ENCODE results near the gene POLA2.
"Not testable (repeated sequence)": the region's sequence is repeated elsewhere in the genome, so short reads cannot be mapped to it uniquely, and the experiment has no call there.

Gene POLA2

DNA sequence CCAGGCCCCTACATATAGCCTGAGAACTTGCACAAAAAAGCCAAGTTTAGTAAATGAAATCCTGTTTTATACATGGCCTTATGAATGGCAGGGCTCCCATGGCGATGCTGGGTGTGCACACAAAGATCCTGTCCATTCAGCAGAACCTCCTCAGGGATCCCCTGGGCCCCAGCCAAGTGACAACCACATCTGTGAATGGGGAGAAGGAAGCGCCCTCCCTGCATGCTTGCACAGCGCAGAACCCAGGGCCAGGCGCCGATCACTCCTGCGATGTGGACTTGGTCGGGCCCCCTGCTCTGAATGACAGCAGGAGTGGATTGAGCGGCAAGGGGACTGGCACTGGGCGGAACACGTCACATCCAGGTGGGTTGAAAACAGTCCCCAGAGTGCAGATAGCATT is 48.5 kb downstream of the POLA2 start:
- no peak for DNase-seq

DNA sequence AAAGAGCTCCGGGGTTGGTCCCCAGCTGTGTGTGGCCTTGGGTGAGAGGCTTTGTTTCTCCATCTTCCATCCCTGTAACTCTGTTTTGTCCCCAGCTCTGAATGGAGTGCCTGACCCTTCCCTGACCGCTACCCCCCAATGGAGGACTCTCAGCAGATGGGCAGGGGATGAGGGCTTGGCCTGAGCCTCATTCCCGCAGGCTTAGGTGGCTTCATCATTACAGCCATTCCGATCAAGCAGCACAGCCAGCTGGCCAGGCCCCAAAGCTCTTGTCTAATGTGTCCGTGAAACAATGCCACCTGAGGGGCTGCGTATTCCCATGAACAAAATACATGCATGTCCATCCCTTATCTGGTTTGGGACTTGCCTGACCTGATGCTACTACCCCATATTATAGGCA is 49.0 kb downstream of the POLA2 start:
- no peak for DNase-seq

- no peak for DNase-seq
Observed at GRCh38 chr11:65311170-65311678, 49.5 kb downstream of the POLA2 start.

DNA sequence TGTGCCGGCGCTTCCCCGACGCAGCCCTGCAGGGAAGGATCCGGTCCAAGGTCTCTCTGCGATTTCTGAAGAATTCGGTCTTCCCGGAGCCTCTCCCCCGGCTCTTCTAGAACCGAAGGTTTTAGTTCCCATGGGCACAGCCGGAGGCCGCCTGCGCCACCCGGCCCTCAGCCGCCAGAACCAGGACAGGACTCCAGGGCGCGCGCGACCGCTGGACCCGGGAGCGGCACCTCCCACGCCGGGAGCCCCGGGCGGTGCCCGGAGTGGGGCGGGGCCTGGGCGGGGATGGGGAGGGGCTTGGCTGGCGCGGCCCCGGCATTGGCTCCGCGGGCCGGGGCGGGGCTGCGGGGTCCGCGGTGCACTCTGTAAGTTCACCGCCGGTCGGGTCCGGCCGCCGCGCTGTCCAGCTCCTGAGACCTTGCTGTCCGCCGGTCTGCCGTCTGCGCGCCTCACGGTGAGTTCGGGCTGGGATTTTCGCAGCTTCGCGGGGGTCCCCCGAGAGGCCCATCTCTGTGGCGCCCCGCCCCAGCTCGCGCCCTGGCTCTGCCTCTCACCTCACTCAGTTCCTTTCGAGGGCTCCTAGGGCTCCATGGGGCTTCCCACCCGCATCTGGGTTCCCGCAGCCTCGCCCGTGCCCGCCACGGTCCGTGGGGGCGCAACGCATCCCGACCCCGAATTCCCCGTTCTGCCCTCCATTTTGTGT is 52.9 kb downstream of the POLA2 start, which contains the start of gene CDC42EP2:
CDC42EP2 (plus strand) TSS at position 366 of the 703 bp plus-strand sequence. CDS start 6,033 bp downstream, outside the sequence.
- DNase-seq: peak; percentile 92

GRCh38 chr11:65315204-65315865 is 53.6 kb downstream of the POLA2 start:
- peak; percentile 94 for DNase-seq

- no peak for DNase-seq
Observed at GRCh38 chr11:65315866-65316226, 54.1 kb downstream of the POLA2 start.

DNA sequence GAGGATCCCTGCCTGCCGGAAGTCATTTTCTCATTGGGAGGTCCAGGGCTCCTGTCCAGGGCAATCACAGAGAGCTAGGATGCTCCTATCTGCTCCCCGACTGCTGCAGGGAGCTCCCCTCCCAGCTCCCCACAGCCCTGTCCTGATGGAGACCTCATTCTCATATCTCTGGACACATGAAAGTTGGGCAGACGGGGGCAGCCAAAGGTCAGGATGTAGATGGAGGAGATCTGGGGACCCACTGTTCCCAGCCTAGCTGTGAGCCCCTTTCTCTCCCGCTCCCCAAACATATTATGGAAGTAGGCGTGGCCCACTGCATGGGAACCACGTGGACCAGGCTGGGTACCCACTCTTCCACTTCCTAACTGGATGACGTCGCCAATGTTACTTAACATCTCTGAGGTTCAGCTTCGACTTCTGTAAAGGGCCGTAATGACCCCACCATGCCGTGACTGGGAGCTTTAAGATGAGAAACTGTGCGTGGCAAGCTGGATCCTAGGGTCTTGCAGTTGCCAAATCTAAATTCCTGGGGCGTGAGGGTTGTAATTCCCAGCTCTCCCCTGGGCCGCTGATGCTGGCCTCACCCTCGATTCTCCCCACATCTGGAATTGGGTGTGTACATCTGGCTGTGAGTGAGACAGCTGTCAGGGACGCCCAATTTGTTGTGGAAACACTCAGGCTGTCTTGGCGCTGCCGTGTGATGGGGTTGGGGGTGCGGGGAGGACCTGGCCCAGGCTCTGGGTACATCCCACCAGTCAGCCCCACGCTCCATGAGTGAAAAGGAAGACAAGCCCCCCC is 54.7 kb downstream of the POLA2 start:
- peak; percentile 87 for DNase-seq

- DNase-seq: no peak
Observed at GRCh38 chr11:65317025-65317786, 55.4 kb downstream of the POLA2 start.

DNA sequence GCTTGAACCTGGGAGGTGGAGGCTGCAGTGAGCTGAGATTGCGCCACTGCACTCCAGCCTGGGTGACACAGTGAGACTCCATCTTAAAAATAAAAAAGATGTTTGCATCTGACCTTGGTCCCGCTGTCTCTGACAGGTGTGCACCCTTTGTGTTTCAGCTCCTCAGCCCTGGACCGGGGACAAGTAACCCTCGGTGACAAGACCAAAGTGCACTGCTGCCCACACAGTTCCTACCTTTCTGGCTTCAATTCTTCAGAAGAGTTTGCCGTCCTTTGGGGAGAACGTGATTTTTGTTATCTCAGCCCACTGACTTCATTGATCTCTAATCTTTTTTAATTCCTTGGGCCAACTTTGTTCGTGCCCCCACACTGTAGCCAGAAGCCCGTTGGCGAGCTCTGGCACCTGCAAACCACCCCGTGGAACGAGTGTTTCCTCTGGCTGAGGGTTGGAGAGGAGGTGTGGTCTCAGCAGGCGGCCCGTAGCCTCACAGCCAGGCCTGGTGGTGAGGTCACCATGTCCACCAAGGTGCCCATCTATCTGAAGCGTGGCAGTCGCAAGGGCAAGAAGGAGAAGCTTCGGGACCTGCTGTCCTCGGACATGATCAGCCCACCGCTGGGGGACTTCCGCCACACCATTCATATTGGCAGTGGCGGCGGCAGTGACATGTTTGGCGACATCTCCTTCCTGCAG is 58.8 kb downstream of the POLA2 start:
- DNase-seq: no peak

GRCh38 chr11:65321076-65321475 is 59.3 kb downstream of the POLA2 start:
- no peak for DNase-seq

DNA sequence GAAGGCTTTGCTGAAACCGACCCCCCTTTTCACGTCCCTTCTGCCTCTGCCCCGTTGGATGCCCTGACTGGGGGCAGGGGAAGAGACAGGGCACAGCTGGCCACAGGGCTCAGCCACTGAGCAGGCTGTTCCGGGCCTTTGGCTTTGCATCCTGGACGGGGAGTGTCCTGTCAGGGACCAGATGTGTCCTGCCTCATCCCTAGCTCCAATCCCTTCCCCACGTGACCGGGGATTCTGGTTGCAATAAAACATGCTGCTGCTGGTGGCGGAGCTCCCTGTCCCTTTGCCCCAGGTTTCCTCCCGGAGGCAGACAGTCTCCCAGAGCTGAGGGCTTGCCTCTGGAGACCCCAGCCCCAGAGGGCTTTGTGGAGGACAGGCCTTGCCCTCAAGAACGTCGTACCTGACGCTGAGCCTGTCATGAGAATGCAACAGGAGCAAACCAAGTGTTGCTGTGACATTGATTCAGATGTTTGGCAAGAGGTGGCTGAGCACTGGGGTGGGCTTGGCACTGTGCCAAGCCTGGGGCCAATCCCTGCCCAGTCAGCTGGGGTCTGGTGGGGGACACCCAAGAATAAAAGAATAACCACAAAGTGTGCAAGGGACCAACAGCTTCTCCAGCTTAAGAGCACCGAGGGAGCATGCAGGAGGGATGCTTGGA is 60.2 kb downstream of the POLA2 start:
- no peak for DNase-seq

GRCh38 chr11:65323813-65324212 is 62.1 kb downstream of the POLA2 start:
- DNase-seq: no peak

DNA sequence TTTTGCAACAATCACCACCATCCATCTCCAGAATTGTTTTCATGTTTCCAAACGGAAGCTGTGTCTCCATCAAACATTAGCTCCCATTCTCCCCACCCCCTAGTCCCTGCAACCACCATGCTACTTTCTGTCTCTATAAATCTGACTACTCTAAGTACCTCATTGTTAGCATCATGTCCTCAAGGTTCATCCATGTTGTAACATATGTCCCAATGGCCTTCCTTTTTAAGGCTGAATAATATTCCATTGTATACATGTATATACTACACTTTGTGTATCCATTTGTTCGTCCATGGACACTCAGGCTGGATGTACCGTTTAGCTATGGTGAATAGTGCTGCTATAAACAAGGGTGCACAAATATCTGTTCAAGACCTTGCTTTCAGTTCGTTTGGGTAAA is 63.7 kb downstream of the POLA2 start:
- DNase-seq: no peak

DNA sequence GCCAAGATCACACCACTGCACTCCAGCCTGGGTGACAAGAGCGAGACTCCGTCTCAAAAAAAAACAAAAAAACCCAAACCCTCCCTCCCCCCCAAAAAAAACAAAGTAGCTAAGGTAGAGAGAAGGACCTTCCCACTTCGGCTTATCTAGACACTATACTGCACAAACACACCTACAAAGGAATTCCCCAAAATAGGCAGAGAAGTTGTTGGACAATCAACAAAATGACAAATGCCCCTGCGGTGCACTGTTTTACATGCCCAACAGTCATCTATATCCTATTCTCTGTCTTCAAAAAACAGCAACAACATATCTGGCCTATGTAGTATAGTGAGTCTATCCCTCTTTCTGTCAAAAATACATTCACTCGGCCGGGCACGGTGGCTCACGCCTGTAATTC is 65.3 kb downstream of the POLA2 start:
- no peak for DNase-seq

- no peak for DNase-seq
Observed at GRCh38 chr11:65329478-65329877, 67.7 kb downstream of the POLA2 start.

- DNase-seq: peak; percentile 88
Observed at GRCh38 chr11:65329944-65330403, 68.2 kb downstream of the POLA2 start.

DNA sequence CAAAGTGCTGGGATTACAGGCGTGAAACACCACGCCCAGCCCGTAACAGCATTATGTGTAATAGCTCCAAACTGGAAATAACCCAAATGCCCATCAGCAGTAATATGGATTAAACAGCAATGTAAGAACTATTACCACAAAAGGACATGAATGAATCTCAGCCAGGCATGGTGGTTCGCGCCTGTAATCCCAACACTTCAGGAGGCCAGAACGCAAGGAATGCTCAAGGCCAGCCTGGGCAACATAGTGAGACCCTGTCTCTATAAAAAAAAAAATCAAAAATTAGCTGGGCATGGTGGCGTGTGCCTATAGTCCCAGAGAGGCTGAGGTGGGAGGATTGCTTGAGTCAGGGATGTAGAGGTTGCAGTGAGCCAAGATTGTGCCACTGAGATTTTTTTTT is 68.8 kb downstream of the POLA2 start:
- DNase-seq: no peak

- DNase-seq: not testable (repeated sequence)
Observed at GRCh38 chr11:65332591-65332990, 70.8 kb downstream of the POLA2 start.

DNA sequence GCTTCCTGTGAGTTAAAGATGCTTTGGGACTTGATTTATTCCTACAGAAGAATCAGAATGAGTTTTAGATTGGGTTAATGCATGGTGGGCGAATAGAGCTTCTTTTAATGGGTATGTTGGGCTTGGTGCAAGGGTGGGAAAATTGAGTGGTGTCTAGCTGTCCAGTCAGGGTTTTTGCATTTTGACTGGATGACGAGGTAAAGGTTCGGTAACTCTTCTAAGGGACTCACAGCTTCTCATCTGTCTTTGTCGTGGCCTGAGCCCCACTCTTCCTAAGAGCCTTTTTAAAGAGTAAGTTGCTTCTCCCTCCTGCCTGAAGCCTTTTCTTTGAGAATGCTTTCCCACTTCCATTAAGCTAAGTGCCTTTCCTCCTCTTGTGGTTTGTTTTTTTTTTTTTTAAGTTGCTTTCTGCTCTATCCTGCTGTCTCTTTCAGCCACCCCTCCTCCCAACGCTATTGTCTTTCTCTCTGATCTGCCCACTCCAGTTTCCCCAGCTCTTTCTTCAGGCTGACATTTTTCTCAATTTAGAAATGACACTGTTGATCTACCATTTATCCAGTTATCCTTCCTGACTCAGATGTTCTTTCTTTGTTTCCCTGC is 73.0 kb downstream of the POLA2 start:
- DNase-seq: no peak

DNA sequence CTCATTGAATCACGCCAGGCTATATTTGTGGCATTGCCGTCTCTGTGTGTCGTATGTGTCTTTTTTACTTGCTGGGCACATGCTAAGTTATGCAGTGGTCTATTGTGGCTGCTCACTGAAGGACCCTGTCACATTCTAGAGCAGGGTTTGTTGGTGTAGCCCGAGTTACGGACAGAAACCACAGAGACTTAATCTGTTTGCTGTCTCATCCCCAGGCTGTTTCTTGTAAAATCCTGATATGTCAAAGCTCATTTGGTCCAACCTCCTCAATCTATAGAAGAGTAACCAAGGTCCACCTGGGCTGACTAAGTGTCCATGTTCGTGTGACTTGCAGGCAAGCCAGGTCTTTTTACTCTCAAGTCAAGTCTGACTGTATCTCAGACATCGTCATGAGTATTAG is 76.9 kb downstream of the POLA2 start:
- no peak for DNase-seq

- DNase-seq: no peak
Observed at GRCh38 chr11:65340226-65340625, 78.5 kb downstream of the POLA2 start.
